ENCODE results near the gene SLC27A6. TPM values are rescaled to one million over a fixed set of nuclear protein-coding genes. Genes with fewer than 3 reads are reported as not detected.

Gene SLC27A6
- total RNA-seq, 1 donor from 2014 or later, result 2.9 TPM

DNA sequence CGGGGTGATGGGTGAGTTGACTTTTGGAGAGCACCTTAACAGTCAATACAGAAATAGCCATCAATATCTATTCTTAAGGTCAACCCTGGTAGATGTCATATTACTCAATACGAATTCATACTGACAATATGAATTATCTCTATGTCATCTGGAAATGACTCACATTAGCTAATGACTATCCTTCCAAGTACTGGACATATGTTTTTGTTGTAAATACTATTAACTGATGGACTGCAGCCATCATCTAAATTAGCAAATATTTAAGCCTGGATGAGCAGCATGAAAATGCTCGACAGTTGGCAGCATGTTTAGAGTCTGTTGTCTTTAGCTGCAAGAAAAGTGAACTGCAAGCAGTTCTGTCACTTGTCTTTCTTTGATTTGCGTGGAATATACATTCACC lies 109.6 kb downstream of the SLC27A6 start:
- TF ChIP-seq POLR2A (IDR thresholded peaks at IDR 0.05), result no peak
- no peak for TF ChIP-seq POLR2AphosphoS5 (IDR thresholded peaks at IDR 0.05; ENCODE audit: insufficient read depth in 1 of 2, low read depth in 1 of 2)
- TF ChIP-seq, protein P1, sequence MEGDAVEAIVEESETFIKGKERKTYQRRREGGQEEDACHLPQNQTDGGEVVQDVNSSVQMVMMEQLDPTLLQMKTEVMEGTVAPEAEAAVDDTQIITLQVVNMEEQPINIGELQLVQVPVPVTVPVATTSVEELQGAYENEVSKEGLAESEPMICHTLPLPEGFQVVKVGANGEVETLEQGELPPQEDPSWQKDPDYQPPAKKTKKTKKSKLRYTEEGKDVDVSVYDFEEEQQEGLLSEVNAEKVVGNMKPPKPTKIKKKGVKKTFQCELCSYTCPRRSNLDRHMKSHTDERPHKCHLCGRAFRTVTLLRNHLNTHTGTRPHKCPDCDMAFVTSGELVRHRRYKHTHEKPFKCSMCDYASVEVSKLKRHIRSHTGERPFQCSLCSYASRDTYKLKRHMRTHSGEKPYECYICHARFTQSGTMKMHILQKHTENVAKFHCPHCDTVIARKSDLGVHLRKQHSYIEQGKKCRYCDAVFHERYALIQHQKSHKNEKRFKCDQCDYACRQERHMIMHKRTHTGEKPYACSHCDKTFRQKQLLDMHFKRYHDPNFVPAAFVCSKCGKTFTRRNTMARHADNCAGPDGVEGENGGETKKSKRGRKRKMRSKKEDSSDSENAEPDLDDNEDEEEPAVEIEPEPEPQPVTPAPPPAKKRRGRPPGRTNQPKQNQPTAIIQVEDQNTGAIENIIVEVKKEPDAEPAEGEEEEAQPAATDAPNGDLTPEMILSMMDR (IDR thresholded peaks at IDR 0.05), result no peak
- H3K36me3 ChIP-seq, result no peaks in the 10 kb centered on the region
- no peak overlapping the region for H3K4me3 ChIP-seq
- no peaks in the 10 kb centered on the region for H3K27me3 ChIP-seq
- intact Hi-C loops (cut with DNase I), result no loop called here
- H3K27ac ChIP-seq, result no peak overlapping the region
- no peaks in the 10 kb centered on the region for H3K9me3 ChIP-seq
- no peaks in the 10 kb centered on the region for H3K4me1 ChIP-seq
- no peak for DNase-seq (ENCODE audit: extremely low spot score in 2 of 2)

DNA sequence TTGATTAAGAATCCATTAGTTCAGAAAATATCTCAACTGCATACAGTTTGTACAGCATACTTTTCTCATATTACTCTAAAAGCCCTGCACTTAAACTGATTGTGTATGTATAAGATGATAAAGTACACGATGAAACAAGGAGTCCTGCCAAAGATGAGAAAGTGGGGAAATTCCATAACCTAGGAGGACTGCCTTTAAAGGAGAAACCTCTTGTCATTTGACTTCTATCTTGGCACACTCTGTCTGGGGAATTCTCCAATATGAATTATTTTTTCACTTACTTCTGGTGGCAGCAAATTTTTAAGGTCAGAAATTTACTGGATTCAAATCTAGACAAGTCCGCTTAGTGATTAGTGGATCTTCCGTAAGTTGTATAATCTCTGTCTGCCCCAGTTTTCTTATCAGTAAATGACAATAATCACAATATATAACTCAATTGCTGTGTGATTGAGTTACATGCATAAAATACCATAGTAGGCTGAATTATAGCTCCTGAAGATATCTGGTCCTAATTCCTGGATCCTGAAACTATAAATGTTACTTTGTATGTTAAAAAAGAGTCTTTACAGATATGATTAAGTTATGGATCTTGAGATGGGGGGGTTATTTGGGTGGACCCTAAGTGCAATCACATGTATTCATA lies 112.3 kb downstream of the SLC27A6 start:
- no peaks in the 10 kb centered on the region for H3K9me3 ChIP-seq
- H3K27me3 ChIP-seq, result no peaks in the 10 kb centered on the region
- H3K27ac ChIP-seq, result no peak overlapping the region
- H3K36me3 ChIP-seq, result no peaks in the 10 kb centered on the region
- DNase-seq (ENCODE audit: extremely low spot score in 2 of 2), result no peak
- no peak for TF ChIP-seq POLR2A (IDR thresholded peaks at IDR 0.05)
- no peak for TF ChIP-seq POLR2AphosphoS5 (IDR thresholded peaks at IDR 0.05; ENCODE audit: insufficient read depth in 1 of 2, low read depth in 1 of 2)
- TF ChIP-seq, protein P1 (IDR thresholded peaks at IDR 0.05), result no peak
- H3K4me1 ChIP-seq, result no peaks in the 10 kb centered on the region
- H3K4me3 ChIP-seq, result no peak overlapping the region
- intact Hi-C loops (cut with DNase I), result no loop called here

DNA sequence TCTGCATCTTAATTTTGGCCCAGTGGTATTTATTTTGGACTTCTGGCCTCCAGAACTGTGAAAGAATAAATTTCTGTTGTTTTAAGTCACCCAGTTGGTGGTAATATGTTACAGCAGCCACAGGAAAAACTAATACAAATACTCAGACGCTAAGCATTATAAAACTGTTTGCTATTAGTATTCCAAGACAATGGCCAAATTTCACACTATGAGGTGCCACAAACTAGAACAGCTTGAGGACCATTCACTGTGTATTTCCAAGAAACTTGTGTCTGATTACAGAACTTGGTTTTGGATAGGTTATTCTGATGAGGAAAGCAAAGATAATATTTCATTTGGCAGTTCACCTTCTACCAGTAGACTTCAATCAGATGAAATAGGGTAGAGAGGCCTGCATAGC lies 113.0 kb downstream of the SLC27A6 start:
- H3K27me3 ChIP-seq, result no peaks in the 10 kb centered on the region
- DNase-seq (ENCODE audit: extremely low spot score in 2 of 2), result no peak
- intact Hi-C loops (cut with DNase I), result no loop called here
- H3K36me3 ChIP-seq, result no peaks in the 10 kb centered on the region
- no peaks in the 10 kb centered on the region for H3K4me1 ChIP-seq
- no peak overlapping the region for H3K27ac ChIP-seq
- H3K9me3 ChIP-seq, result no peaks in the 10 kb centered on the region
- TF ChIP-seq POLR2AphosphoS5 (IDR thresholded peaks at IDR 0.05; ENCODE audit: insufficient read depth in 1 of 2, low read depth in 1 of 2) (no peak), POLR2A (IDR thresholded peaks at IDR 0.05) (no peak)
- TF ChIP-seq, protein P1 (IDR thresholded peaks at IDR 0.05), result no peak
- no peak overlapping the region for H3K4me3 ChIP-seq

DNA sequence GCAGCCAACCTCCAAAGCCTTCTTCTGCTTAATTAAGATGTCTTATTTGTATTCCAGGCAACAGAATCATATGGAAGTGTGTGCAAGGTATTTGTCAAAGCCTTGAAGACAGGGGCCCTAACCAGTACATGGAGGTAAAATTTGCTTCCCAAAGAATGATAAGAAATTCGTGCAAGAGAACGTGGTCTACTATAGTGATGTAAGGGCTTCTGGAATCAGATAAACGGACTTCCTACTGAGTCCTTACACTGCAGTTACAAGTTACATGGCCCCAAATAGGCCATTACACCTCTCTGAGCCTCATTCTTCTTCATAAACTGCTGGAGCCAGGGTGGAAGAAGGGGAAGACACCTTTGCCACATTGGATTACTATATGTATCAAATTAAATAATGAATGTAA lies 113.4 kb downstream of the SLC27A6 start:
- Histone ChIP-seq H3K27me3 (no peaks in the 10 kb centered on the region), H3K4me3 (no peak overlapping the region), H3K27ac (no peak overlapping the region), H3K9me3 (no peaks in the 10 kb centered on the region), H3K4me1 (no peaks in the 10 kb centered on the region), H3K36me3 (no peaks in the 10 kb centered on the region)
- intact Hi-C loops (cut with DNase I), result no loop called here
- TF ChIP-seq POLR2A (IDR thresholded peaks at IDR 0.05) (no peak), POLR2AphosphoS5 (IDR thresholded peaks at IDR 0.05; ENCODE audit: insufficient read depth in 1 of 2, low read depth in 1 of 2) (no peak)
- TF ChIP-seq, protein P1 (IDR thresholded peaks at IDR 0.05), result no peak
- no peak for DNase-seq (ENCODE audit: extremely low spot score in 2 of 2)

DNA sequence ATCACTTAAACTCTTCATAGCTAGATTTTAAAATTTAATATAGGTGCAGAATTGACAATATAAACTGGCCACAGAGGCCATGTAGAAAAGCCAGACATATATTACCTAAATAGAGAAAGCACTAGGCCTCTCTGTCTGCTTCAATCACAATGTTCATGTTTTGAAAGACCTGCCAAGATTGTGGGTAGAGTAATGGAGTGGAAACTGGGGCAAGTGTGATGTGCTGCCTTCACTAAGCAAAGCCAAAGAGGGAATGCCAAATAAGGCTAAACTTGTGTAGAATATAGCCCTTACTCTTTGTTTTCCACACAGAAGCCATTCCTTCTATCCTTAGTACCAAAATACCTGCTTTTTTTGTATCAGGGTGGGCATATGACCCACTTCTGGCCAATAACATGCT lies 114.2 kb downstream of the SLC27A6 start:
- intact Hi-C loops (cut with DNase I), result no loop called here
- TF ChIP-seq POLR2A (IDR thresholded peaks at IDR 0.05) (no peak), POLR2AphosphoS5 (IDR thresholded peaks at IDR 0.05; ENCODE audit: insufficient read depth in 1 of 2, low read depth in 1 of 2) (no peak)
- TF ChIP-seq, protein P1 (IDR thresholded peaks at IDR 0.05), result no peak
- no peaks in the 10 kb centered on the region for H3K27me3 ChIP-seq
- no peaks in the 10 kb centered on the region for H3K36me3 ChIP-seq
- no peaks in the 10 kb centered on the region for H3K4me1 ChIP-seq
- H3K4me3 ChIP-seq, result no peak overlapping the region
- no peak for DNase-seq (ENCODE audit: extremely low spot score in 2 of 2)
- H3K27ac ChIP-seq, result no peak overlapping the region
- no peaks in the 10 kb centered on the region for H3K9me3 ChIP-seq
